ENCODE results near the gene NEAT1. TPM values are rescaled to one million over a fixed set of nuclear protein-coding genes. Genes with fewer than 3 reads are reported as not detected.

The NEAT1 gene
- total RNA-seq, 1 donor from 2014 or later: 78.8 TPM

DNA sequence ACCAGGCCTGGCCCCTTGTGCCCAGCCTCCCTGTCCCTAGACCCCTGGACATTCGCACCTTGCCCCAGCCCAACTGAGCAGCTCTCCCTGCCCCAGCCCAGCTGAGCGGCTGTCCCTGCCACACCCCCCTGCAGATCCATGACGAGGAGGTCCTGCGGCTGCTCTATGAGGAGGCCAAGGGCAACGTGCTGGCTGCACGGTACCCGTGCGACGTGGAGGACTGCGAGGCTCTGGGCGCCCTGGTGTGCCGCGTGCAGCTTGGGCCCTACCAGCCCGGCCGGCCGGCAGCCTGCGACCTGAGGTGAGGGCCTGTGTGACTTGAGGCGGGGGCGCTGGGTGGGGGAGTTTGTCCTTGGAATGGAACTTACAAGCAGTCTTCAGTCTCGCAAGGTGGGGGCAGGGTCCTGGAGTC lies 28.5 kb upstream of the NEAT1 start:
- no peaks in the 10 kb centered on the region for H3K9me3 Mint-ChIP-seq (ENCODE audit: low read depth)
- H3K27ac Mint-ChIP-seq: no peak overlapping the region
- no peaks in the 10 kb centered on the region for H3K4me1 Mint-ChIP-seq (ENCODE audit: low read depth)
- TF ChIP-seq CTCF (IDR thresholded peaks at IDR 0.05; ENCODE audit: unreplicated experiment): no peak
- no peak overlapping the region for H3K4me3 Mint-ChIP-seq (ENCODE audit: low read depth)
- H3K36me3 Mint-ChIP-seq (ENCODE audit: insufficient read depth): peaks cover 4% of the 10 kb centered on the region
- H3K27me3 Mint-ChIP-seq: no peaks in the 10 kb centered on the region
- no peak for DNase-seq (ENCODE audit: low spot score, unreplicated experiment)

DNA sequence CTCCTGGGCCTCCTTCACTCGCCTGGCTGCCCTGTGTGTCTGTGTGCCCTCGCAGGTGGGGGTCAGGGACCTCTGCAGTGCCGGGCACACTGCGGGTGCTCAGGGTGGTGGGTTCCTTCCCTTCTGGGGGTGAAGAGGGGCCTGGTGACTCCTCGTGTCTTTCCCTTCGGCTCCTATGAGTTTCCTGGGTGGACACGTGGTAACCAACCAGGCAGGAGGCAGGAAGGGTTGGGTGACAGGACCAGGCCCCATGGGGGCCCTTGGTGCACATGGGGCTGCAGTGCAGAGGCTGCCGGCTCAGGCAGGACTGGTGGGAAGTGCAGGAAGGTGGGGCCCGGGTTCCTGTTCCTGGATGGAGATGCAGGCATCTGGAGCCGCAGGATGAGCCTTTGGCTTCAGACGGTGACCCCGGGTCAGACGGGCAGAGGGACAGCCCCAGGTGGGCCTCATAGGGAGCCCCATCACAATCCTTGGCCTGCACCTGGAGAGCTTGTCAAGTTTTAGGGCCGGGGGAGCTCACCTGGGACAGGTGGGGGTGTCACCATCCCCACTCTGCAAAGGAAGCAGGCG lies 26.6 kb upstream of the NEAT1 start:
- Mint-ChIP-seq H3K4me1 (ENCODE audit: low read depth) (no peaks in the 10 kb centered on the region), H3K9me3 (ENCODE audit: low read depth) (no peaks in the 10 kb centered on the region), H3K27me3 (no peaks in the 10 kb centered on the region), H3K27ac (no peak overlapping the region), H3K4me3 (ENCODE audit: low read depth) (no peak overlapping the region), H3K36me3 (ENCODE audit: insufficient read depth) (peaks cover 4% of the 10 kb centered on the region)
- no peak for TF ChIP-seq CTCF (IDR thresholded peaks at IDR 0.05; ENCODE audit: unreplicated experiment)
- no peak for DNase-seq (ENCODE audit: low spot score, unreplicated experiment)

DNA sequence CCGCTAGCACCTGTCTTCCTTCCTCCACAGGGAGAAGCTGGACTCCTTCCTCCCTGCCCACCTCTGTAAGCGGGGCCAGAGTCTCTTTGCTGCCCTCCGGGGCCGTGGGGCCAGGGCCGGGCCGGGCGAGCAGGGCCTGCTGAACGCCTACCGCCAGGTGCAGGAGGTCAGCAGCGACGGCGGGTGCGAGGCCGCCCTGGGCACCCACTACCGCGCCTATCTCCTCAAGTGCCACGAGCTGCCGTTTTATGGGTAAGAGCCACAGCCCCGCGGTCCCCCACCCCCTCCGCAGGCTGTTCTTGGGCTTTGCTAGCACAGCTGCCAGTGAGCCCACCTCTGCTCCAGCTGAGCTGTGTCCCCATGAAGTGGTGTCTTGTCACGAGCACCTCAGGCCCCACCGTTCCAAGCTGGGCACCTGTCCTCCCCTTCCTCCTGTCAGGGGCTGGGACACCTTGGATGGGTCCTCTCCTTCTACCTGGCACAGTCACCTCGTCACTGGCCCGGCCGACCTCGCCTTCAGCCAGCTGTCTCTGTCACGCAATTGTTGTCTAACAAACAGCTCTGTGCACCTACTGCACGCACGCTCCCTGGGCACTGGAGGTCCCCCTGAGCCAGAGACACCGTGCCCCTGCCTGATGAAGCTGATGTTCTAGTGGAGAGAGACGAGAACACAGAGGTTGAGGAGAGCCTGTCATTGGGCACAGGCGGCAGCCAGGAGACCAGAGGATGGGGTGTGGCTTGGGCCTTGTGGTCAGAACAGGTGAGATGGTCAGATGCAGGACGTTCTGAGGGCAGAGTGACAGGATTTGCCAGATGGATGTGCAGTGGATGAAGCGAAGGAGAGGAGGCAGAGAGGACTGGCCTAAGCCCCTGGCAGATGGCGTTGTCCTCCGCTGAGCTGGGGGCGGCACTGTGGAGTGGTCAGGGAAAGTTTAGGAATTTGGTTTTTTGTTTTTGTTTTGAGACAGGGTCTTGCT lies 25.5 kb upstream of the NEAT1 start:
- peaks cover 5% of the 10 kb centered on the region for H3K4me1 Mint-ChIP-seq (ENCODE audit: low read depth)
- H3K27ac Mint-ChIP-seq: no peak overlapping the region

GRCh38 chr11:65398362-65398910 lies 24.2 kb upstream of the NEAT1 start:
- no peak for DNase-seq (ENCODE audit: low spot score, unreplicated experiment)
- Mint-ChIP-seq H3K9me3 (ENCODE audit: low read depth) (no peaks in the 10 kb centered on the region), H3K27me3 (no peaks in the 10 kb centered on the region), H3K36me3 (ENCODE audit: insufficient read depth) (peaks cover 7% of the 10 kb centered on the region), H3K27ac (no peak overlapping the region), H3K4me1 (ENCODE audit: low read depth) (peaks cover 7% of the 10 kb centered on the region), H3K4me3 (ENCODE audit: low read depth) (no peak overlapping the region)
- TF ChIP-seq CTCF (IDR thresholded peaks at IDR 0.05; ENCODE audit: unreplicated experiment): no peak

More for the DNA sequence above, 25.5 kb upstream of the NEAT1 start:
- Mint-ChIP-seq H3K4me3 (ENCODE audit: low read depth) (no peak overlapping the region), H3K36me3 (ENCODE audit: insufficient read depth) (peaks cover 7% of the 10 kb centered on the region), H3K27me3 (no peaks in the 10 kb centered on the region), H3K9me3 (ENCODE audit: low read depth) (no peaks in the 10 kb centered on the region)
- no peak for TF ChIP-seq CTCF (IDR thresholded peaks at IDR 0.05; ENCODE audit: unreplicated experiment)
- DNase-seq (ENCODE audit: low spot score, unreplicated experiment): no peak

- H3K27me3 Mint-ChIP-seq: no peaks in the 10 kb centered on the region
- no peak overlapping the region for H3K4me3 Mint-ChIP-seq (ENCODE audit: low read depth)
- H3K27ac Mint-ChIP-seq: no peak overlapping the region
- H3K36me3 Mint-ChIP-seq (ENCODE audit: insufficient read depth): peaks cover 7% of the 10 kb centered on the region
- no peaks in the 10 kb centered on the region for H3K9me3 Mint-ChIP-seq (ENCODE audit: low read depth)
- peaks cover 7% of the 10 kb centered on the region for H3K4me1 Mint-ChIP-seq (ENCODE audit: low read depth)
- no peak for TF ChIP-seq CTCF (IDR thresholded peaks at IDR 0.05; ENCODE audit: unreplicated experiment)
- DNase-seq (ENCODE audit: low spot score, unreplicated experiment): no peak
Measured at GRCh38 chr11:65399249-65399648, 23.3 kb upstream of the NEAT1 start.
